Measurements from ENCODE around the gene KIAA0586. TPM values are rescaled to one million over a fixed set of nuclear protein-coding genes. Genes with fewer than 3 reads are reported as not detected.

KIAA0586 gene
- total RNA-seq, 1 experiment from 2014 or later, result 25.7 TPM

- Histone ChIP-seq H3K27me3 (ENCODE audit: insufficient read depth, low read length) (no peaks in the 10 kb centered on the region), H3K4me1 (ENCODE audit: control insufficient read depth in 1 of 2, insufficient read depth in 2 of 2, low read length in 2 of 2) (no peaks in the 10 kb centered on the region), H3K9me2 (ENCODE audit: insufficient read depth) (no peaks in the 10 kb centered on the region), H3K79me2 (ENCODE audit: insufficient read depth, low read length) (no peaks in the 10 kb centered on the region), H3K4me3 (replicated peaks in 1 of 2; ENCODE audit: low read depth in 1 of 2, low read length in 2 of 2) (no peak overlapping the region), H3K36me3 (ENCODE audit: control insufficient read depth in 1 of 2, insufficient read depth in 2 of 2, low read length in 2 of 2) (no peaks in the 10 kb centered on the region), H3K27ac (ENCODE audit: low read depth, low read length) (no peak overlapping the region), H3K4me2 (ENCODE audit: low read length) (no peak overlapping the region), H3K9ac (ENCODE audit: low read length) (no peak overlapping the region), H3K9me3 (ENCODE audit: control insufficient read depth in 1 of 2, insufficient read depth in 1 of 2, low read depth in 1 of 2, low read length in 2 of 2) (no peaks in the 10 kb centered on the region), H2AFZ (ENCODE audit: low read depth, low read length, poor library complexity, severe bottlenecking) (no peak overlapping the region), H4K20me1 (ENCODE audit: insufficient read depth) (no peaks in the 10 kb centered on the region)
- BruUV-seq (replicated peaks), result no TSS peak
- intact Hi-C loops (cut with micrococcal nuclease), result no loop called here
- no peak for TF ChIP-seq POLR2A (IDR thresholded peaks at IDR 0.05; ENCODE audit: borderline replicate concordance, extremely low read depth, insufficient read depth, insufficient read length)
- TF ChIP-seq ATF3 (IDR thresholded peaks at IDR 0.05), result no peak
- DNase-seq (ENCODE audit: low read depth, low spot score) (no peak), ATAC-seq (no peak)
- ChIA-PET CTCF (no interaction called here), RAD21 (ENCODE audit: low non-redundant PET in 1 of 2, low total read pairs in 2 of 2, uncharacterized antibody in 2 of 2, unreplicated experiment in 2 of 2) (no interaction called here), POLR2A (no interaction called here)
These were observed 126.4 kb downstream of the KIAA0586 start for GRCh38 chr14:58553959-58554358.

- H3K4me1 ChIP-seq (ENCODE audit: control insufficient read depth in 1 of 2, insufficient read depth in 2 of 2, low read length in 2 of 2), result no peaks in the 10 kb centered on the region
- no peaks in the 10 kb centered on the region for H3K9me3 ChIP-seq (ENCODE audit: control insufficient read depth in 1 of 2, insufficient read depth in 1 of 2, low read depth in 1 of 2, low read length in 2 of 2)
- ChIA-PET RAD21 (ENCODE audit: low non-redundant PET in 1 of 2, low total read pairs in 2 of 2, uncharacterized antibody in 2 of 2, unreplicated experiment in 2 of 2) (no interaction called here), CTCF (no interaction called here), POLR2A (no interaction called here)
- H3K4me3 ChIP-seq (replicated peaks in 1 of 2; ENCODE audit: low read depth in 1 of 2, low read length in 2 of 2), result no peak overlapping the region
- BruUV-seq (replicated peaks), result no TSS peak
- no peak overlapping the region for H2AFZ ChIP-seq (ENCODE audit: low read depth, low read length, poor library complexity, severe bottlenecking)
- H3K9ac ChIP-seq (ENCODE audit: low read length), result no peak overlapping the region
- H3K27me3 ChIP-seq (ENCODE audit: insufficient read depth, low read length), result no peaks in the 10 kb centered on the region
- H3K4me2 ChIP-seq (ENCODE audit: low read length), result no peak overlapping the region
- ATAC-seq (no peak), DNase-seq (ENCODE audit: low read depth, low spot score) (no peak)
- intact Hi-C loops (cut with micrococcal nuclease), result no loop called here
- H3K36me3 ChIP-seq (ENCODE audit: control insufficient read depth in 1 of 2, insufficient read depth in 2 of 2, low read length in 2 of 2), result no peaks in the 10 kb centered on the region
- no peaks in the 10 kb centered on the region for H4K20me1 ChIP-seq (ENCODE audit: insufficient read depth)
- H3K79me2 ChIP-seq (ENCODE audit: insufficient read depth, low read length), result no peaks in the 10 kb centered on the region
- TF ChIP-seq CEBPB (IDR thresholded peaks at IDR 0.05; ENCODE audit: low read depth), result no peak
- no peak for TF ChIP-seq ELF1 (IDR thresholded peaks at IDR 0.05; ENCODE audit: borderline replicate concordance, low read depth)
- no peak for TF ChIP-seq POLR2A (IDR thresholded peaks at IDR 0.05; ENCODE audit: borderline replicate concordance, extremely low read depth, insufficient read depth, insufficient read length)
- no peak for TF ChIP-seq YY1 (IDR thresholded peaks at IDR 0.05; ENCODE audit: extremely low read depth, insufficient replicate concordance, low read depth, low read length)
- TF ChIP-seq ZNF274 (IDR thresholded peaks at IDR 0.05; ENCODE audit: low read depth, low read length), result no peak
- TF ChIP-seq EGR1 (IDR thresholded peaks at IDR 0.05; ENCODE audit: low read depth), result no peak
- TF ChIP-seq ZBTB33 (IDR thresholded peaks at IDR 0.05; ENCODE audit: extremely low read depth, insufficient replicate concordance, low read length), result no peak
- TF ChIP-seq EZH2phosphoT487 (IDR thresholded peaks at IDR 0.05; ENCODE audit: borderline replicate concordance), result no peak
- TF ChIP-seq POLR2AphosphoS5 (IDR thresholded peaks at IDR 0.05; ENCODE audit: low read depth, low read length), result no peak
- no peak overlapping the region for H3K27ac ChIP-seq (ENCODE audit: low read depth, low read length)
- no peaks in the 10 kb centered on the region for H3K9me2 ChIP-seq (ENCODE audit: insufficient read depth)
These were observed 128.1 kb downstream of the KIAA0586 start for GRCh38 chr14:58555647-58556046.

All from HCT116 (cell line).